PC-3 (cell line): ENCODE results near the gene MBOAT1.

Source experiments
- EZH2 ChIP-seq: fragments of 300-600 bp; sonication (generic); IDR thresholded peaks from one replicate; pipeline ENCODE4 v1.6.1; 2017; ENCODE audit warnings: antibody characterized with exemption, mild to moderate bottlenecking, low read length; ENCODE audit not compliant: unreplicated experiment
- TF ChIP-seq, protein P1 (sequence below): fragments of 300-600 bp; sonication (generic); conservative IDR thresholded peaks from 2 replicates; pipeline ENCODE4 v1.5.1; 2017; ENCODE audit warnings: antibody characterized with exemption, low read depth, mild to moderate bottlenecking, low read length

DNA sequence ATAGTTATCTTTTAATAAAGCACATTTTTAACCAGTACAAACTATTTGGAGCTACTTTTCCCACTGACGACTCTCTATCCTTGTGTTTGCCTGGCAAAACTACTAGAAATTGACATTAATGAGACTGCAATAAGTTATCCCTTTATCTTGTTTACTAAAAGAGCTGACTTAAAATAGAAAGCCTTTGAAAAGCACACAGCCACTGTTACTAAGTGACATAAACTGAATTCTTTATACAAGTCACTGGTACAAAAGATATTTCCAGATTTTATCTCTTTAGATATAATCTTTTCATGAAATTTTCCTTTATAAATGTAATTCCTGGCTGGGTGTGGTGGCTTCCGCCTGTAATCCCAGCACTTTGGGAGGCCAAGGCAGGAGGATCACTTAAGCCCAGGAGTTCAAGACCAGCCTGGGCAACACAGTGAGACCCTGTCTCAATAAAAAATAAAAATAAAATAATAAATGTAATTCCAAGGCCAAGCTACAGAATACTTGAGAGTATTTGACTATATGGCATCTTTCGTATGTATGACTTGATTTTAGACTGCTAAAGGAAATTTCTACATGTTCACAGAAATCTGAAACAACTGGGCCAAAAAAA lies 9.5 kb downstream of the MBOAT1 start:
- TF ChIP-seq, protein P1, sequence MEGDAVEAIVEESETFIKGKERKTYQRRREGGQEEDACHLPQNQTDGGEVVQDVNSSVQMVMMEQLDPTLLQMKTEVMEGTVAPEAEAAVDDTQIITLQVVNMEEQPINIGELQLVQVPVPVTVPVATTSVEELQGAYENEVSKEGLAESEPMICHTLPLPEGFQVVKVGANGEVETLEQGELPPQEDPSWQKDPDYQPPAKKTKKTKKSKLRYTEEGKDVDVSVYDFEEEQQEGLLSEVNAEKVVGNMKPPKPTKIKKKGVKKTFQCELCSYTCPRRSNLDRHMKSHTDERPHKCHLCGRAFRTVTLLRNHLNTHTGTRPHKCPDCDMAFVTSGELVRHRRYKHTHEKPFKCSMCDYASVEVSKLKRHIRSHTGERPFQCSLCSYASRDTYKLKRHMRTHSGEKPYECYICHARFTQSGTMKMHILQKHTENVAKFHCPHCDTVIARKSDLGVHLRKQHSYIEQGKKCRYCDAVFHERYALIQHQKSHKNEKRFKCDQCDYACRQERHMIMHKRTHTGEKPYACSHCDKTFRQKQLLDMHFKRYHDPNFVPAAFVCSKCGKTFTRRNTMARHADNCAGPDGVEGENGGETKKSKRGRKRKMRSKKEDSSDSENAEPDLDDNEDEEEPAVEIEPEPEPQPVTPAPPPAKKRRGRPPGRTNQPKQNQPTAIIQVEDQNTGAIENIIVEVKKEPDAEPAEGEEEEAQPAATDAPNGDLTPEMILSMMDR = no peak
- TF ChIP-seq EZH2 = no peak
